PC-9 (cell line): ENCODE results near the gene EIF4E1B.

ENCODE experiments used
- EZH2 ChIP-seq: fragments of 200-600 bp; sonication (generic); IDR thresholded peaks from 2 replicates; pipeline ENCODE4 v1.8.0; 2017; ENCODE audit warnings: antibody characterized with exemption, low read depth
- TF ChIP-seq, protein P1 (sequence below): fragments of 200-600 bp; sonication (generic); conservative IDR thresholded peaks from 2 replicates; pipeline ENCODE4 v1.6.1; 2017; ENCODE audit warnings: mixed run types, antibody characterized with exemption, mild to moderate bottlenecking, moderate library complexity

DNA sequence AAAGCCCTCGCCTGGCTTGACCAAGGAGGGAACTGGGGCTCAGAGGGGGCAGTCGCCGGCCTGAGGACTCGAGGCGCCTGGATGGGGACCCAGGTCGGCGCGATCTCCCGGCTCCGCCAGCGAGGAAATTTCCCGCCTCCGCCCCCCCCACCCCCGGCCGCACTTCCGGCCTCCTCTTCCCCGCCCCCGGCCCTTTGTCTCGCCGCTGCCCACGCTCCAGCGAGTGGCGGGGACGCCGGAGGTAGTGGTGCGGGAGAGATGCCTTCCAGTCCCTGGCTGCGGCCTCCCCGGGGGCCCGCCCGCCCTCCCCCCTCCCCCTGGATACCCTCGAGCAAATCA, 20.1 kb upstream of the EIF4E1B start:
- TF ChIP-seq, protein P1, sequence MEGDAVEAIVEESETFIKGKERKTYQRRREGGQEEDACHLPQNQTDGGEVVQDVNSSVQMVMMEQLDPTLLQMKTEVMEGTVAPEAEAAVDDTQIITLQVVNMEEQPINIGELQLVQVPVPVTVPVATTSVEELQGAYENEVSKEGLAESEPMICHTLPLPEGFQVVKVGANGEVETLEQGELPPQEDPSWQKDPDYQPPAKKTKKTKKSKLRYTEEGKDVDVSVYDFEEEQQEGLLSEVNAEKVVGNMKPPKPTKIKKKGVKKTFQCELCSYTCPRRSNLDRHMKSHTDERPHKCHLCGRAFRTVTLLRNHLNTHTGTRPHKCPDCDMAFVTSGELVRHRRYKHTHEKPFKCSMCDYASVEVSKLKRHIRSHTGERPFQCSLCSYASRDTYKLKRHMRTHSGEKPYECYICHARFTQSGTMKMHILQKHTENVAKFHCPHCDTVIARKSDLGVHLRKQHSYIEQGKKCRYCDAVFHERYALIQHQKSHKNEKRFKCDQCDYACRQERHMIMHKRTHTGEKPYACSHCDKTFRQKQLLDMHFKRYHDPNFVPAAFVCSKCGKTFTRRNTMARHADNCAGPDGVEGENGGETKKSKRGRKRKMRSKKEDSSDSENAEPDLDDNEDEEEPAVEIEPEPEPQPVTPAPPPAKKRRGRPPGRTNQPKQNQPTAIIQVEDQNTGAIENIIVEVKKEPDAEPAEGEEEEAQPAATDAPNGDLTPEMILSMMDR = 0 out of 2 replicates have a peak, but pooled peaks have one; percentile 0
- TF ChIP-seq EZH2 = no peak
